GM10266 (cell line): Measurements from ENCODE around the gene PAK2.

Source experiments
- DNase-seq: peaks from one replicate; pipeline ENCODE4 v3.0.0; 2012; ENCODE audit errors: extremely low spot score
- TF ChIP-seq, protein P1 (sequence below): IDR thresholded peaks from 2 replicates; pipeline ENCODE4 v1.5.1; 2012; ENCODE audit warnings: mild to moderate bottlenecking, low read depth; ENCODE audit not compliant: control insufficient read depth, insufficient read depth; ENCODE audit errors: missing control alignments

Gene PAK2

DNA sequence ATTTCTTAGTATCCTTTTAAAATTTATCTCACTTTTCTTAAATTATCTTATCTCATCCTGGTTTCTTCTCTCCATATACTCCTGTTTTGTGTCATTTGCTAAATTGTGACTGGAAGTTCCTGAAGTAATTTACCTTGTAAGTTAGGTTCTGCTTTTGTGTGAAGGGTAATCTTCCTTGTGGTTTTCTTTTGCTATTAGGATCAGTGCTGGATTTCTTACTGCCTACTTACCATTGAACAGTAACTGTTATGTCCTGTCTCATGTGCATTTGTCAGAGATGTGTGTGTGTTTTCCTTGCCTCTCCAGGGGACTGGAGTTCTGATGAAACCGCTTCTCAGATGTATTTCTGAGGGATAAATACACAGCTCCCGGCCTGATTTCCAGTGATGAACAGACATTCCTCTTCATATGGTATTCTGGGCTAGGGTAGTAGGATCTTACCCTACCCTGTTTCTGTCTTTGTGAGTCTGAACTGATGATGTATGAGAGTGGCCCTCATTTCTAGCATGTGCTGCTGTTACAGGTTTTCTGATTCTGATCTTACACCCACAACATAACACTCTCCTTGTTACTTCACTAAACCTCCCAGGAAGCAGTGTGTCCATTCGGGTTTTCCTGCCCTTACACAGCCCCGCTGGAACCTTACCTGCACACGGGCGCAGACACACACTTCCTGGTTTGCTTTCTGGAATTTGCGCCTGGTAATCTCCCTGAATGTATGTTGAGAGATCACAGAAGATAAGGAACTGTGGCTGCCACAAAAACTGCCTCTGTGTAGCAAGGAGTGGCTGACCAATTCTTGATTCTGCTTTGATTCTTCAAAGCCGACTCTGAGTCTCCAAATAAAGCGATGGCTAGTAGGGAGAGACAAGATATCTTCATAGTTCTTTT is 14.7 kb downstream of the PAK2 start:
- no peak for DNase-seq
- TF ChIP-seq, protein P1, sequence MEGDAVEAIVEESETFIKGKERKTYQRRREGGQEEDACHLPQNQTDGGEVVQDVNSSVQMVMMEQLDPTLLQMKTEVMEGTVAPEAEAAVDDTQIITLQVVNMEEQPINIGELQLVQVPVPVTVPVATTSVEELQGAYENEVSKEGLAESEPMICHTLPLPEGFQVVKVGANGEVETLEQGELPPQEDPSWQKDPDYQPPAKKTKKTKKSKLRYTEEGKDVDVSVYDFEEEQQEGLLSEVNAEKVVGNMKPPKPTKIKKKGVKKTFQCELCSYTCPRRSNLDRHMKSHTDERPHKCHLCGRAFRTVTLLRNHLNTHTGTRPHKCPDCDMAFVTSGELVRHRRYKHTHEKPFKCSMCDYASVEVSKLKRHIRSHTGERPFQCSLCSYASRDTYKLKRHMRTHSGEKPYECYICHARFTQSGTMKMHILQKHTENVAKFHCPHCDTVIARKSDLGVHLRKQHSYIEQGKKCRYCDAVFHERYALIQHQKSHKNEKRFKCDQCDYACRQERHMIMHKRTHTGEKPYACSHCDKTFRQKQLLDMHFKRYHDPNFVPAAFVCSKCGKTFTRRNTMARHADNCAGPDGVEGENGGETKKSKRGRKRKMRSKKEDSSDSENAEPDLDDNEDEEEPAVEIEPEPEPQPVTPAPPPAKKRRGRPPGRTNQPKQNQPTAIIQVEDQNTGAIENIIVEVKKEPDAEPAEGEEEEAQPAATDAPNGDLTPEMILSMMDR, result no peak

DNA sequence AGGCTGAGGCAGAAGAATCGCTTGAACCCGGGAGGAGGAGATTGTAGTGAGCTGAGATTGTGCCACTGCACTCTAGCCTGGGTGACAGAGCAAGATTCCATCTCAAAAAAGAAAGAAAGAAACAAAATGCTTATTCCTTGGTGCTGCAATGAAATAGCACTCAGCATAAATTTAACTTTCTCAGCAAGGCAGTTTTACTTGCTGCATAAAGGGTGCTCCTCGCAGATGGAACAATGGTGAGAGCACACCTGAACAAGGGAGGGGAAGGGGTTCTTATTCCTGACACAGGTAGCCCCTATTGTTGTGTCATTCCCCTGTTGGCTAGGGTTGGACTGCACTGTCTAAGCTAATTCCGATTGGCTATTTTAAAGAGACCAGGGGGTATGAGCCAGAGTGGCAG is 17.1 kb downstream of the PAK2 start:
- TF ChIP-seq, protein P1, result no peak
- DNase-seq, result no peak

DNA sequence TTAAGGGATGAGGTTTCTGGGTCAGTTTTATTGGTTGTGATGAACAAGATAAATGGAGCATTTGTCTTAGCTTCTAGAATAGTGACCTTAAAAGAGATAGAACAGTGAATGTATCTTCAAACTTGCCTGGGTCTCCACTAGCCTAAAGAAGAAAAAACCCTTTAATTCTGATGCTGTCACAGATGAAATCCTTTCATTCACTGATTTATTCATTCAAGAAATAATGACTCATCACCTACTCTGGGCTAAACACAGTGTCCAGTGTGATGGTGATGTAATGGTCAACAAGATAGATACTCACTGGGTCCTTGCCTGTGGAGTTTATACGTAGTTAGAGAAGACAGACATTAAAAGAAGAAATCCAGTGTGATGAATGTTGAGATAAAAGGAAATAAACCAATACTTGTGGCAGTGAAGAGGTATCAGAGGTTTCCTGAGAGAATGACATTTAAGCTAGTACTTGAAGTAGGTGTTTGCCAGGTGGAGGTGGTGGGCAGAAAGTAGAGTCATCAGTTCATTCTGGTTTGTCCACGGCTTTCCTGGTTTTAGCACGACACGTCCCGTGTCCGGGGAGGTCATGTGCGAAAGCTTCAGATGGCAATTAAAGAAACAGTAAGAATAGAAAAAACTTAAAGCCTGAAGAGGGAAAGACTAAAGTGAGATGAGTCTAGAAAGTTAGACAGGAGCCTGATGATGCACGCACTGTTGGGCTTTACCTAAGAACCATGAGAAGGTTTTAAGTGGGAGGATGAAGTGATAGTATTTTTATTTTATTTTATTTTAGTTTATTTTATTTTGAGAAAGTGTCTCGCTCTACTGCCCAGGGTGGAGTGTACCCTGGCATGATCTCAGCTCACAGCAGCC is 18.5 kb downstream of the PAK2 start:
- TF ChIP-seq, protein P1, result no peak
- no peak for DNase-seq

DNA sequence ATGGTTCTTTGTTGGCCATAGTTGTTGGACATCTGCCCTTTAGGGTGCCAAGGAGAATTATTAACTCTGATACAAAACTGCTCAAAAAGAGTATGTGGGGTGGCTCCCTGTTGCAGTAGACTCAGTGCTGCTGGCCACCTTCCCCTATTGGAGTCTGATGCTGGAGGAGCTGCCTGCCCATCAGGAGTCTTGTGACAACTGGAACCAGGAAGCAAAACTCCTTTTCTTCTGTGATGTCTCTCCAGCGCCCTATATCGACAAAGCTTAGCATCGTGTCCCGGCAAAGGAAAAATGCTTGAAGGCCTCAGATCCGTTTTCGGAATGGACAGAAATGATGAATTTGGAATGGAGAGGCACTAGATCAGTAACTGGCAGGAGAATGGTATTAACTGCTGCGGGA is 23.5 kb downstream of the PAK2 start:
- DNase-seq, result no peak

DNA sequence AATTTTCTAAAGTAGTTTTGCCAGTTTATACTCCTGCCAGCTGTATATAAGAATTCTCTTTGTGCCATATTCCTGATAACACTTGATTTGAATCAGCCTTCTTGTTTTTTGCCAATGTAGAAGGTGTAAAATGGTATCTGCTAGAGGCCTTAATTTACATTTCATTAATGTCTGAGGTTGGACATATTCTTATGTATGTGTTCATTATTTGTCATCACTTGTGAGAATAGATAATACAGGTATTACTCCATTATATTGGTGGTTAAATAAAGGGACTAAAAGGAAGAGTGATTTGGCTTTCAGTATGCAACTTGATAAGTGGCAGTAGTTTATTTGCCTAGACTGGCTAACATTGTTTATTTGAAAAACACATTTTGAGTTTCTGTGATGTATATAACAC is 25.8 kb downstream of the PAK2 start:
- DNase-seq, result no peak
- TF ChIP-seq, protein P1, result no peak

More for the DNA sequence above, 23.5 kb downstream of the PAK2 start:
- TF ChIP-seq, protein P1, result no peak

DNA sequence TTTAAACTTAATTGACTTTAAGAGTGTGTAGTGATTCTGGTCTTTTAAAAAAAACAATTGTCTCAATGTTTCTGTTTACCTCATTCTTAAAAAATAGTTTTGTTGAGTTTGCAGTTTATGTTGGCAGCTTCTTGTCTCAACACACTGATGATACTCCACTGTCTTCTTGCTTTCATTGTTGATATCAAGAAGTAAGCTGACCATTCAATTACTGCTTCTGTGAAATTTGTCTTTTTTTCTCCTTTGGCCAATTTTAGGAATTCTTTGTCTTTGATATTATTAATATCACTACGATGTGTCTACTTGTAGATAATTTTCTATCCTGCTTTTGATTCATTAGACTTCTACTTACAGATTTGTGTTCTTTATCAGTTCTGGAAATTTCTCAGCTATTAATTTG is 31.4 kb downstream of the PAK2 start:
- DNase-seq, result no peak
- TF ChIP-seq, protein P1, result no peak

DNA sequence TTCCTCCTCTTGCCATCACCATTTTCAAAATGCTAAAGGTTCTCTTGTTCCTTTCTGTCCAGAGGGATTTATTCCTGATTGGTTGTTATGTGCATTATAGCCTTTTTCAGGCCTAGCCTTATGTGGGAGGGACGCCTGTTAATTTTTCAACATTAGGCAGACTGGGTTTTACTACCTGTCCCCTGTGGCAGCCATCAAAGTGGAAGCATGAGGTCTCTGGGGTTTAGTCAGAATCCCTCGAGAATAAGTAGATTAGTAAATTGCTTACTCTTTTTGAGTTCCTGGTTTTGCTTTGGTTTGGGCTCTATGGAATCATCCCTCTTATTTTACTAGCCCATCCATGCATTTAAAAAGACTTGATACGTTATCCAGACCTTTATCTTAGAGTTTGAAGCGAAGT is 32.4 kb downstream of the PAK2 start:
- TF ChIP-seq, protein P1, result no peak
- DNase-seq, result no peak
